Measurements from ENCODE around the gene ALAD.
A peak's percentile ranks its signal among the peaks of the same experiment; 100 is the strongest.

ALAD gene

GRCh38 chr9:113345190-113345589 is 55.9 kb downstream of the ALAD start:
- ChIA-PET POLR2A (no interaction called here), CTCF (interaction anchor here (0.9 to 1.3 kb wide), 4 partner anchors 9 to 246 kb away, joined by 3 to 4 read pairs (median 3); no protein-coding TSS in a partner anchor)
- no peak for TF ChIP-seq CTCF (IDR thresholded peaks at IDR 0.05; ENCODE audit: control extremely low read depth, extremely low read depth, low read depth, missing control alignments)
- DNase-seq (ENCODE audit: extremely low spot score), result no peak

GRCh38 chr9:113343732-113344231 is 57.3 kb downstream of the ALAD start:
- no peak for DNase-seq (ENCODE audit: extremely low spot score)
- no peak for TF ChIP-seq CTCF (IDR thresholded peaks at IDR 0.05; ENCODE audit: control extremely low read depth, extremely low read depth, low read depth, missing control alignments)
- ChIA-PET CTCF (interaction anchor here (1.0 kb wide), 1 partner anchor 86 kb away, joined by 3 read pairs; no protein-coding TSS in a partner anchor), POLR2A (no interaction called here)

GRCh38 chr9:113341712-113342410 is 59.2 kb downstream of the ALAD start:
- DNase-seq (ENCODE audit: extremely low spot score), result no peak
- no peak for TF ChIP-seq CTCF (IDR thresholded peaks at IDR 0.05; ENCODE audit: control extremely low read depth, extremely low read depth, low read depth, missing control alignments)
- CTCF ChIA-PET, result interaction anchor here (1.0 to 3.8 kb wide), 5 partner anchors 8 to 316 kb away, joined by 3 to 22 read pairs (median 3); partner anchors contain the start of genes BSPRY, CDC26 and PRPF4
- POLR2A ChIA-PET, result no interaction called here

GRCh38 chr9:113340011-113340699 is 60.9 kb downstream of the ALAD start, which contains the start of gene WDR31:
Gene WDR31, minus strand, starts transcription at chr9:113340275. Its CDS starts 8,253 bp downstream, at chr9:113332022.
- ChIA-PET POLR2A (interaction anchor here (1.1 kb wide), 1 partner anchor 10 kb away, joined by 3 read pairs; no protein-coding TSS in a partner anchor), CTCF (interaction anchor here (0.7 to 3.8 kb wide), 12 partner anchors 9 to 318 kb away, joined by 3 to 22 read pairs (median 4); partner anchors contain the start of genes ALAD, BSPRY, CDC26 and FKBP15)
- peak; percentile 3 for TF ChIP-seq CTCF (IDR thresholded peaks at IDR 0.05; ENCODE audit: control extremely low read depth, extremely low read depth, low read depth, missing control alignments)
- DNase-seq (ENCODE audit: extremely low spot score), result peak; percentile 93

- ChIA-PET CTCF (interaction anchor here (0.9 to 3.0 kb wide), 4 partner anchors 10 to 69 kb away, joined by 3 to 11 read pairs (median 3); partner anchors contain the start of gene ALAD), POLR2A (no interaction called here)
- TF ChIP-seq CTCF (IDR thresholded peaks at IDR 0.05; ENCODE audit: control extremely low read depth, extremely low read depth, low read depth, missing control alignments), result no peak
- no peak for DNase-seq (ENCODE audit: extremely low spot score)
Measured at GRCh38 chr9:113337714-113338113, 63.4 kb downstream of the ALAD start.
